ENCODE measurements around the gene CDH23. TPM values are rescaled to one million over a fixed set of nuclear protein-coding genes. Genes with fewer than 3 reads are reported as not detected.

CDH23 gene
- total RNA-seq, 4 donors from 2014 or later: 0.72 to 4.1 (median 2.2) TPM

DNA sequence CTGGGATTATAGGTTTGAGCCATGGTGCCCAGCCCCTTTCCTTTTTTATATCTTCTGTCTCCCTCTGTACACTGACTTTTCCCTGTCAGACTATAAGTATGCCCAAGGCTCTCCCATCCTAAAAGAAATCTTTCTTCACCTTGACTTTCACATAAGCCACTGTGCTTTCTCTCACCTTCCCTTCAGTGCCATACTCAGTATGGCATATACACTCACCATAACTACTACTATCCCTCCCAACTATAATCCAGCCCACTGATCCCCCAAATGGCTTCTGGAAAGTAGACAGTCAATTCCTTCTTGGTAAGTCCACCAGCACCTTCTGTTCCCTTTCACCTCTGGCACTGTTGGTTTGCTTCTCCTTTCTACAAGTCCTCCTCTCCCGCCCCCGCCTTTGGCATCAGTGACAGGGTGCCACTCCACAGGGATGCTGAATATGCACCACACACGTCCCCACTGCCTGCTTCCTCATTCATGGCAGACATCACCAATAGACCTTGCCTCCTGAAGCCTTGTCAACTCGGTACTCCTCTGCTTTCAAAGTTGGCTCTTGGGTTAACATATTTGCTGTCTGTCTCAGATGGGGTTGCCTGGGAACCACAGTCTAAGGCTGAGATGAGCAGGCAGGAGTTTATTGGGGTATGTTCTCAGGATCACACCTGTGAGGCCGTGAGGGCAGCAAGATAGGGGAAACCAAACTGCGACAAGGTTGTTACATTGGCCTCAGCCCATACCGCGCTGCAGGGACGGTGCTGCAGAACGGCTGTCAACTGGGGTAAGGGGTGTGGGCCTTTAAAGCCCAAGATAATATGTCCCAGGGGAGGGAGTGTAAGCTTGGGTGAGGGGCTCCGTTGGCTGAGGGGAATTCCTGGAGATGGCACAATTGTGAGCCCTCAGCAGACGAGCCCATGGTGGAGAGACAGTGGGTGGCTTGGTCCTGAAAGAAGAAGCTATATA is 461.5 kb downstream of the CDH23 start:
- H3K4me3 ChIP-seq: no peak overlapping the region
- no peak for DNase-seq (ENCODE audit: low spot score in 2 of 2)
- H3K27me3 ChIP-seq: no peaks in the 10 kb centered on the region
- H3K9me3 ChIP-seq: no peaks in the 10 kb centered on the region
- no peaks in the 10 kb centered on the region for H3K36me3 ChIP-seq
- peaks cover 28% of the 10 kb centered on the region for H3K4me1 ChIP-seq
- 89% methylated on average over 12 of the region's 12 CpGs for WGBS
- no peak for TF ChIP-seq EP300 (IDR thresholded peaks at IDR 0.05)
- TF ChIP-seq CTCF (IDR thresholded peaks at IDR 0.05): no peak
- TF ChIP-seq POLR2AphosphoS5 (IDR thresholded peaks at IDR 0.05): no peak
- TF ChIP-seq POLR2A (IDR thresholded peaks at IDR 0.05): no peak
- H3K27ac ChIP-seq: no peak overlapping the region

DNA sequence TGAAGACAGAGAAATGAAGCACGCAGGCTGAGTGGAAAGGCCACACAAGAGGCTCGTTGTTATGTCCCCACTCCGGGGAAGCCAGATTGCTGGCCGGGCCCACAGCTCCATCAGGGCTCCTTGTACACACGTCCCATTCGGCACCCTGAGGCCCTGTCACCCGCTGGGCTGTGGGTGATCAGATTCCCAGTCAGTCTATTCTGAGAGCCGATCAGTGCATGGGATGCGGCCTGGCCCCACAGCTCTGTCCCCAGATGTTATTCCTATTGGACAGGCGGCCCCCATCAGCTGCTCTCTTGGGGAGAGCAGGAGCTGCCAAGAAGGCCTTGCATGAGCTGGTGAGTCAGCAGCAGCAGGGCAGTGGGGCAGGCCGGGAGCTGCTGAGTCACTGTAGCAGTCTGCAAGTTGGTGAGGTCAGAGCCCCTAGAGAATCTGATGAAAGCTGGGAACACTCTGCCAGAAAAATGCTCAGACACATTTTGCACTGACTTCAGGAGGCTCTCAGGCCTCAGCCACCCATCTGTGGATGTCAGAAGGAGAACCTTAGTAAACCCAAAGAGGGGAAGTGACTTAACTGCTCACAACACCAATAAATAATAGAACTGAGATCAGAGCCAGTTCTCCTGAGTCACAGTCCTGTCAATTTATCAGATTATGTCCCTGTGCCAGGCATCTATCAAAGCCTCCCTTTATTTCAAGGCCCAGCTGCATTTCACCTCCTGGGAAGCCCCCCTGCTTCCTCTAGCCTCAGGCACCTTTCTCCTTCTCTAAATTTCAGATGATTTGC is 463.7 kb downstream of the CDH23 start:
- 30% methylated on average over 6 of the region's 11 CpGs for WGBS
- Histone ChIP-seq H3K36me3 (no peaks in the 10 kb centered on the region), H3K4me1 (peaks cover 28% of the 10 kb centered on the region), H3K27me3 (no peaks in the 10 kb centered on the region), H3K9me3 (no peaks in the 10 kb centered on the region), H3K27ac (peak overlapping the region; percentile 93), H3K4me3 (no peak overlapping the region)
- DNase-seq (ENCODE audit: low spot score in 2 of 2): peak; percentile 95 to 96
- peak in 2 of 3 donors; percentile 64 to 71 for TF ChIP-seq POLR2AphosphoS5 (IDR thresholded peaks at IDR 0.05)
- no peak for TF ChIP-seq POLR2A (IDR thresholded peaks at IDR 0.05)

DNA sequence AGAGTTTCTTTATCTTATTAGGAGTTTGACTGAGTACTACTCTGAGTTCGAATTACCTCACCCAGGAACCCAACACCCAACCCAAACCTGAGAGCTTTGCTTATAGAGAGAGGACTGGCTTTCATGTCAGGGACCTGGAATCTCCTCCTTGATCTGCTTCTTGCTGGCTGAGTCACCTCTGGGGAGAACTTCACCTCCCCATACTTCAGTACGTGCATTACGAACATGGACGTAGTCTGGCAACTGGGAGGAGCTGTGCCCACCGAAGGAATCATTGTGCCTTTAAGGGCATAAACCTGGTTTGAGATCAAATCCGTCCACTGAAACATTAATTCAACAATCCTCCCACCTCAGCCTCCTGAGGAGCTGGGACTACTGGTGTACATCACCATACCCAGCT is 466.5 kb downstream of the CDH23 start:
- H3K4me1 ChIP-seq: peaks cover 36% of the 10 kb centered on the region
- no peaks in the 10 kb centered on the region for H3K36me3 ChIP-seq
- peak; percentile 12 to 17 for DNase-seq (ENCODE audit: low spot score in 2 of 2)
- H3K4me3 ChIP-seq: no peak overlapping the region
- H3K27me3 ChIP-seq: no peaks in the 10 kb centered on the region
- TF ChIP-seq EP300 (IDR thresholded peaks at IDR 0.05): no peak
- no peak for TF ChIP-seq CTCF (IDR thresholded peaks at IDR 0.05)
- TF ChIP-seq POLR2A (IDR thresholded peaks at IDR 0.05): no peak
- no peak for TF ChIP-seq POLR2AphosphoS5 (IDR thresholded peaks at IDR 0.05)
- 94% methylated on average over 6 of the region's 6 CpGs for WGBS
- no peak overlapping the region for H3K27ac ChIP-seq
- no peaks in the 10 kb centered on the region for H3K9me3 ChIP-seq

DNA sequence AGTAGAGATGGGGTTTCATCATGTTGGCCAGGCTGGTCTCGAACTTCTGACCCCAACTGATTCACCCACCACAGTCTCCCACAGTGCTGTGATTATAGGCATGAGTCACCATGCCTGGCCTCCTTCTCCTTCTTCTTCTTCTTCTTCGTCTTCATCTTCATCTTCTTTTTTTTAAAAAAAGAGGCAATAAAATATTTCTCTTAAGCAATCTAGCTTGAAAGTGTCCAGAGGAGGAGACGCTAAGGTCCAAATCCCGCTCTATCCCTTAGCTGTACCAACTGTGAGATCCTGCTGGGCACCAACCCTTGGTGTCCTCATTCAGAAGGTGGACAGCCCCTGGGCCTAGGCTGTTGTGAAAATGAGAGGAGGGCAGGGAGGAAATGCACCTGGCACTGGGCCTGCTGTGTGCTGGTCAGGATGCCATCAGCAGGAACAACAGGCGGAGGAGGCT is 468.2 kb downstream of the CDH23 start:
- Histone ChIP-seq H3K27ac (no peak overlapping the region), H3K4me3 (no peak overlapping the region), H3K36me3 (no peaks in the 10 kb centered on the region), H3K27me3 (no peaks in the 10 kb centered on the region), H3K4me1 (peaks cover 31% of the 10 kb centered on the region), H3K9me3 (no peaks in the 10 kb centered on the region)
- 81% methylated on average over 5 of the region's 5 CpGs for WGBS
- DNase-seq (ENCODE audit: low spot score in 2 of 2): peak in 1 of 2 donors; percentile 31
- no peak for TF ChIP-seq CTCF (IDR thresholded peaks at IDR 0.05)
- no peak for TF ChIP-seq EP300 (IDR thresholded peaks at IDR 0.05)
- TF ChIP-seq POLR2A (IDR thresholded peaks at IDR 0.05): no peak
- TF ChIP-seq POLR2AphosphoS5 (IDR thresholded peaks at IDR 0.05): no peak

Other genes starting within 250 kb of the CDH23 start
- 10 to 100 TPM in 3 of 4 donors, 1 to 10 TPM in 1; 7.2 to 45.7 (median 14.7) TPM for gene UNC5B, start 184.3 kb upstream of the CDH23 start, total RNA-seq
- 1 to 10 TPM; 1.3 to 2.8 (median 2.2) TPM for gene SLC29A3, start 77.7 kb upstream of the CDH23 start, total RNA-seq

Measured in suprapubic skin (tissue), 4 donors.